IMR-90 (cell line): ENCODE data around the gene BEND3. TPM values are rescaled to one million over a fixed set of nuclear protein-coding genes. Genes with fewer than 3 reads are reported as not detected.

Source experiments
- ATAC-seq: fragments of 200-7000 bp; cut with Tn5 transposase; 2 replicates; pipeline ENCODE4 v1.9.1; 2020; ENCODE audit warnings: low read depth, mild to moderate bottlenecking, moderate library complexity
- BruUV-seq: library from RNA; stranded (reverse); fragments of 400-500 nt; replicated peaks from 2 replicates; lab custom pipeline; 2021; lab: Mats Ljungman, UMichigan
- CTCF ChIA-PET: fragments of 300-600 bp; formaldehyde crosslinking; extraction: SDS; loops from one replicate; lab custom pipeline; 2021; ENCODE audit warnings: antibody characterized with exemption; lab: Yijun Ruan, JAX
- POLR2A ChIA-PET: fragments of 300-600 bp; sonication (Branson Sonifier 250); formaldehyde crosslinking; loops from one replicate; lab custom pipeline; 2022; ENCODE audit warnings: antibody characterized with exemption; ENCODE audit not compliant: unreplicated experiment; lab: Charles Lee
- DNase-seq: peaks from one replicate; pipeline ENCODE4 v3.0.0; 2013
- H2AFZ ChIP-seq: replicated peaks from 2 replicates; pipeline ENCODE3; 2013; ENCODE audit warnings: low read length, mild to moderate bottlenecking; ENCODE audit not compliant: poor library complexity
- H2AK5ac ChIP-seq: 2 replicates; pipeline ENCODE4 v1.6.1; 2013; ENCODE audit warnings: low read depth, low read length, inconsistent platforms
- H2AK9ac ChIP-seq: replicated peaks from 2 replicates; pipeline ENCODE3; 2013; ENCODE audit warnings: mild to moderate bottlenecking, low read depth, low read length, moderate library complexity; ENCODE audit not compliant: poor library complexity
- H2BK120ac ChIP-seq: 2 replicates; pipeline ENCODE4 v1.6.1; 2013; ENCODE audit warnings: low read depth, low read length, inconsistent platforms
- H2BK15ac ChIP-seq: 3 replicates; pipeline ENCODE4 v1.6.1; 2013; ENCODE audit warnings: low read depth, low read length, inconsistent platforms
- H2BK20ac ChIP-seq: 2 replicates; pipeline ENCODE4 v1.6.1; 2013; ENCODE audit warnings: low read depth, mild to moderate bottlenecking, inconsistent platforms, low read length, moderate library complexity
- H2BK5ac ChIP-seq: 2 replicates; pipeline ENCODE4 v1.6.1; 2013; ENCODE audit warnings: mild to moderate bottlenecking, low read depth, low read length, inconsistent platforms; ENCODE audit not compliant: poor library complexity, severe bottlenecking
- H3K14ac ChIP-seq: replicated peaks from 2 replicates; pipeline ENCODE4 v1.6.1; 2013; ENCODE audit warnings: low read depth, low read length, inconsistent platforms
- H3K18ac ChIP-seq: 2 replicates; pipeline ENCODE4 v1.6.1; 2013; ENCODE audit warnings: low read depth, low read length, control low read depth
- H3K23ac ChIP-seq: 2 replicates; pipeline ENCODE4 v1.6.1; 2013; ENCODE audit warnings: low read depth, low read length, inconsistent platforms
- H3K27ac ChIP-seq: 2 replicates; pipeline ENCODE4 v1.5.1; 2013; ENCODE audit warnings: mild to moderate bottlenecking, control low read depth, low read length; ENCODE audit not compliant: insufficient read depth
- H3K27me3 ChIP-seq: 2 replicates; pipeline ENCODE4 v1.6.1; 2013; ENCODE audit warnings: low read length; ENCODE audit not compliant: control insufficient read depth, insufficient read depth
- H3K36me3 ChIP-seq: 2 replicates; pipeline ENCODE4 v1.6.1; 2013; ENCODE audit warnings: low read length, mixed read lengths; ENCODE audit not compliant: control insufficient read depth, insufficient read depth
- H3K4ac ChIP-seq: 2 replicates; pipeline ENCODE4 v1.6.1; 2013; ENCODE audit warnings: low read depth, low read length, inconsistent platforms
- H3K4me1 ChIP-seq: 2 replicates; pipeline ENCODE4 v1.6.1; 2013; ENCODE audit warnings: low read length, mixed read lengths; ENCODE audit not compliant: control insufficient read depth, insufficient read depth
- H3K4me2 ChIP-seq: 2 replicates; pipeline ENCODE4 v1.6.1; 2013; ENCODE audit warnings: low read depth, mild to moderate bottlenecking, control low read depth, low read length, moderate library complexity
- H3K4me3 ChIP-seq: 2 replicates; pipeline ENCODE4 v1.5.1; 2013; ENCODE audit warnings: low read depth, mild to moderate bottlenecking, control low read depth, low read length, moderate library complexity; ENCODE audit not compliant: insufficient read depth
- H3K56ac ChIP-seq: 2 replicates; pipeline ENCODE4 v1.6.1; 2013; ENCODE audit warnings: low read length, inconsistent platforms; ENCODE audit not compliant: insufficient read depth; ENCODE audit errors: extremely low read depth
- H3K79me1 ChIP-seq, 2 experiments: 2 replicates each; pipeline ENCODE4 v1.6.1; 2013; ENCODE audit warnings: low read length in 2 of 2, inconsistent platforms in 1 of 2, low read depth in 1 of 2
- H3K9ac ChIP-seq: 2 replicates; pipeline ENCODE4 v1.6.1; 2013; ENCODE audit warnings: low read depth, low read length, control low read depth
- H3K9me1 ChIP-seq: 2 replicates; pipeline ENCODE4 v1.6.1; 2013; ENCODE audit warnings: low read length, inconsistent platforms; ENCODE audit not compliant: insufficient read depth
- H3K9me3 ChIP-seq: 2 replicates; pipeline ENCODE4 v1.6.1; 2013; ENCODE audit warnings: low read length; ENCODE audit not compliant: control insufficient read depth, insufficient read depth
- H4K20me1 ChIP-seq: 2 replicates; pipeline ENCODE4 v1.6.1; 2013; ENCODE audit warnings: low read length, inconsistent platforms; ENCODE audit not compliant: insufficient read depth
- H4K5ac ChIP-seq: 2 replicates; pipeline ENCODE4 v1.6.1; 2013; ENCODE audit warnings: mild to moderate bottlenecking, low read depth, low read length, control low read depth
- H4K8ac ChIP-seq, 2 experiments: 2 replicates each; pipeline ENCODE4 v1.6.1; 2013; ENCODE audit warnings: low read depth in 2 of 2, low read length in 2 of 2, control low read depth in 1 of 2, inconsistent platforms in 1 of 2
- H4K91ac ChIP-seq: 2 replicates; pipeline ENCODE4 v1.6.1; 2013; ENCODE audit warnings: low read depth, low read length, inconsistent platforms; ENCODE audit not compliant: insufficient read depth
- BHLHE40 ChIP-seq: fragments of 150-350 bp; IDR thresholded peaks from 2 replicates; pipeline ENCODE4 v1.6.1; 2016; ENCODE audit warnings: mild to moderate bottlenecking, low read depth, low read length
- CEBPB ChIP-seq: IDR thresholded peaks from 2 replicates; pipeline ENCODE4 v1.6.1; 2012; ENCODE audit warnings: low read depth, low read length, improper control_type of control experiment
- CHD1 ChIP-seq: IDR thresholded peaks from 2 replicates; pipeline ENCODE4 v1.6.1; 2012; ENCODE audit warnings: low read depth, low read length, improper control_type of control experiment
- FOS ChIP-seq: fragments of 150-350 bp; IDR thresholded peaks from 2 replicates; pipeline ENCODE4 v1.6.1; 2016; ENCODE audit warnings: low read depth, low read length
- MAFK ChIP-seq: IDR thresholded peaks from 2 replicates; pipeline ENCODE4 v1.6.1; 2012; ENCODE audit warnings: low read depth, low read length, improper control_type of control experiment
- MAZ ChIP-seq: IDR thresholded peaks from 2 replicates; pipeline ENCODE4 v1.6.1; 2012; ENCODE audit warnings: low read depth, mild to moderate bottlenecking, low read length, improper control_type of control experiment, moderate library complexity, borderline replicate concordance
- MXI1 ChIP-seq: IDR thresholded peaks from 2 replicates; pipeline ENCODE4 v1.6.1; 2012; ENCODE audit warnings: low read depth, mild to moderate bottlenecking, low read length, moderate library complexity, borderline replicate concordance
- NFE2L2 ChIP-seq: fragments of 150-350 bp; IDR thresholded peaks from 2 replicates; pipeline ENCODE4 v1.6.1; 2016; ENCODE audit warnings: low read depth, mild to moderate bottlenecking, low read length
- WGBS, 2 experiments: methylation state at CpG; one replicate each; pipeline versions ENCODE4 v1.1.5 to v1.1.7; 2013; ENCODE audit warnings: missing lambda C conversion rate in 2 of 2; ENCODE audit not compliant: insufficient read length in 1 of 2; ENCODE audit errors: extremely low coverage in 2 of 2; 5-methylcytosine and 5-hydroxymethylcytosine counted together
- dilution Hi-C: fragments of 300-500 bp; cut with HindIII; formaldehyde crosslinking; loops from one replicate; pipeline ENCODE4 v1.14.3; 2018; ENCODE audit warnings: low sequenced_read_pairs; ENCODE audit not compliant: unreplicated experiment
- in situ Hi-C: fragments of 300-500 bp; cut with MboI; formaldehyde crosslinking; loops from 3 replicates; pipeline ENCODE4 v1.14.3; 2019; ENCODE audit warnings: low sequenced_read_pairs, inconsistent platforms, mixed read lengths
- intact Hi-C: fragments of 100-400 bp; cut with micrococcal nuclease; formaldehyde crosslinking; loops from 2 replicates; pipeline ENCODE4 v1.10.0; 2022
- polyA plus RNA-seq, 3 experiments: library from polyadenylated mRNA; depleted of rRNA; stranded (reverse); fragments of >200 nt; gene quantifications; 2 replicates each; pipeline ENCODE4 v1.2.3, GENCODE V29; 2012; ENCODE audit warnings: low replicate concordance in 1 of 3
- total RNA-seq: library from RNA; depleted of rRNA; stranded (reverse); fragments of >200 nt; gene quantifications from 2 replicates; pipeline ENCODE4 v1.2.3, GENCODE V29; 2012

Gene BEND3
- total and polyA plus RNA-seq, 2 of the 4 experiments (the other 2 are of a cell fraction): 1.2 to 1.8 TPM

DNA sequence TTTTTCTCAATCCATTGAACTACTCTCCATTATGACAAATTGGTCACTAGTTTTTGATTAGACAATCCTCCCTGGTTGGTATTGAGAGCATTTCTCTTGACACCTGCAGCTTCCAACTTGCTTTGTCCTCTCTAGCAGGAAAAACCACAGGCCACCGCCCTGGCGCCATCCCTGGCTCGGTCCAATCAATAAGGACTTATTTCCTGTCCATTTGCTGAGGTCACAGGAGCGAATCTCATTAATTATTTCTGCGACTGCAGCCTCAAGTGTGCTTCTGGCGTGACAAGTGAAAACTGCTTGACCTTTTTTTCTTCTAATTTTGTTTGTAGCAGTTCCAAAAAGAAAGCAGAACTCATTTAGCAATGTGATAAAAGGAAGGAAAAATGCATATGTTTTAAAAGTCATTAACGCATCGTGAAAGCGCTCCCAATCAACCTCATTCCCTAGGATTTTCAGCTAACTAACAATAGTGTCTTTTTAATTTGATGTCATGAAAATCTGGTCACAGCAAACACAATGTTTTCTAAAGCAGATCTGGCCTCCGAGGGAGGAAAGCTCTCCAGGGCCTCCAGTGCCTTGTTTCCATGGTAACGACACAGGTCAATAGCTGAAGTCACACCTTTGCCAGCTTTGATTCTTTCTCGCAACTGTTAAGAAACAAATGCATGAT lies 39.0 kb upstream of the BEND3 start:
- H4K5ac ChIP-seq: no peak overlapping the region
- no peak overlapping the region for H2AK9ac ChIP-seq
- no peaks in the 10 kb centered on the region for H3K9me3 ChIP-seq
- no peak overlapping the region for H2BK15ac ChIP-seq
- no peak overlapping the region for H3K4me2 ChIP-seq
- no peaks in the 10 kb centered on the region for H3K36me3 ChIP-seq
- no peaks in the 10 kb centered on the region for H3K9me1 ChIP-seq
- 80% methylated on average over 2 of the region's 12 CpGs; no CpG with 5 or more reads in 1 of the 2 experiments for WGBS, 2 experiments
- ATAC-seq (no peak), DNase-seq (no peak)
- H3K27me3 ChIP-seq: no peaks in the 10 kb centered on the region
- H3K18ac ChIP-seq: no peak overlapping the region
- dilution Hi-C loops (no loop called here), in situ Hi-C loops (no loop called here), intact Hi-C loops (no loop called here)
- no peak overlapping the region for H2BK20ac ChIP-seq
- ChIA-PET POLR2A (no interaction called here), CTCF (no interaction called here)
- no peaks in the 10 kb centered on the region for H4K20me1 ChIP-seq
- no peak overlapping the region for H4K8ac ChIP-seq
- no TSS peak for BruUV-seq
- H3K14ac ChIP-seq: no peak overlapping the region
- H3K4me3 ChIP-seq: no peak overlapping the region
- no peak overlapping the region for H2BK5ac ChIP-seq
- no peak overlapping the region for H2AFZ ChIP-seq
- no peak overlapping the region for H3K56ac ChIP-seq
- no peak overlapping the region for H2AK5ac ChIP-seq
- no peak overlapping the region for H4K91ac ChIP-seq
- H3K79me1 ChIP-seq: no peaks in the 10 kb centered on the region
- TF ChIP-seq BHLHE40 (no peak), CHD1 (no peak), NFE2L2 (no peak), CEBPB (no peak), MAZ (no peak), MAFK (no peak), FOS (no peak), MXI1 (no peak)
- H3K4ac ChIP-seq: no peak overlapping the region
- no peak overlapping the region for H2BK120ac ChIP-seq
- no peak overlapping the region for H3K9ac ChIP-seq
- no peaks in the 10 kb centered on the region for H3K4me1 ChIP-seq
- H3K23ac ChIP-seq: no peak overlapping the region
- no peak overlapping the region for H3K27ac ChIP-seq
